Measurements from ENCODE around the gene MRAS.

The MRAS gene

GRCh38 chr3:138365253-138365555 lies 16.8 kb downstream of the MRAS start:
- TF ChIP-seq, protein P1, sequence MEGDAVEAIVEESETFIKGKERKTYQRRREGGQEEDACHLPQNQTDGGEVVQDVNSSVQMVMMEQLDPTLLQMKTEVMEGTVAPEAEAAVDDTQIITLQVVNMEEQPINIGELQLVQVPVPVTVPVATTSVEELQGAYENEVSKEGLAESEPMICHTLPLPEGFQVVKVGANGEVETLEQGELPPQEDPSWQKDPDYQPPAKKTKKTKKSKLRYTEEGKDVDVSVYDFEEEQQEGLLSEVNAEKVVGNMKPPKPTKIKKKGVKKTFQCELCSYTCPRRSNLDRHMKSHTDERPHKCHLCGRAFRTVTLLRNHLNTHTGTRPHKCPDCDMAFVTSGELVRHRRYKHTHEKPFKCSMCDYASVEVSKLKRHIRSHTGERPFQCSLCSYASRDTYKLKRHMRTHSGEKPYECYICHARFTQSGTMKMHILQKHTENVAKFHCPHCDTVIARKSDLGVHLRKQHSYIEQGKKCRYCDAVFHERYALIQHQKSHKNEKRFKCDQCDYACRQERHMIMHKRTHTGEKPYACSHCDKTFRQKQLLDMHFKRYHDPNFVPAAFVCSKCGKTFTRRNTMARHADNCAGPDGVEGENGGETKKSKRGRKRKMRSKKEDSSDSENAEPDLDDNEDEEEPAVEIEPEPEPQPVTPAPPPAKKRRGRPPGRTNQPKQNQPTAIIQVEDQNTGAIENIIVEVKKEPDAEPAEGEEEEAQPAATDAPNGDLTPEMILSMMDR (conservative IDR thresholded peaks at IDR 0.05; ENCODE audit: low read length): no peak
- H3K4me3 ChIP-seq (ENCODE audit: low read length): no peak overlapping the region
- DNase-seq (ENCODE audit: low read depth): no peak

DNA sequence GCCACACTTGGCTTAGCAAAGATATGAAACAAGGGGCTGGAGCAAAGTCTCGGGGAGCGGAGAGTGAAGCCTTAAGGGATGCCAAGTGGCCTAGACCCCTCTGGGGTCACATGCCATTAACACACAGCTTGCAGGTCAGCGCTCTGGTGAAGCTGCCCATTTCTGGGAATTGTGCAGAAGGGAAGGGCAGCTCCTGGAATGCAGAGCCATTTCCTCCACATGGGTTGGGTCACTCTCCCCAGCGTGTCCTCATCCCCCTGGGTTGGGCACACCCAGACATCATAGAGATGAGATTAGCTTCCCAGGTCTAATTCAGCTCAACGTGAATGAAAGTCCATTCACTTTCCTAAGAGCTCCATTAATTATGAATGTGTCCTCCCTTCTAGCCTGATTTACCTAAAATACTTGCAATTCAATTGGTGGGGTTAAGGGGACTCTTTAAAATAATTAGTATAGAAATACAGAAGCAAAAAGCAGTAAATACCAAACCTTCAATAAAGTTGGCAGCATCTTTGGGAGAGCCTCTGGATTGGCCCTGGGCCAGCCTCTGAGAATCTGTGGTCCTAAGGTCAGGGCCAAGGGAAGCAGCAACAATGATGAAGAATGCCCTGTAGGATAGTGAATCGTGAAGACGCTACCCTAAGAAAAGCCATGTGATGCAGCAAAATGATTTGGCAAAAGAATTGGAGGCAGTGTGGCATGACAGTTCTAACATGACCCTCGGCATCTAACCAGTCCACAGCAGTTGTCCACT lies 17.8 kb downstream of the MRAS start:
- no peak for DNase-seq (ENCODE audit: low read depth)
- H3K4me3 ChIP-seq (ENCODE audit: low read length): no peak overlapping the region
- TF ChIP-seq, protein P1 (conservative IDR thresholded peaks at IDR 0.05; ENCODE audit: low read length): no peak

DNA sequence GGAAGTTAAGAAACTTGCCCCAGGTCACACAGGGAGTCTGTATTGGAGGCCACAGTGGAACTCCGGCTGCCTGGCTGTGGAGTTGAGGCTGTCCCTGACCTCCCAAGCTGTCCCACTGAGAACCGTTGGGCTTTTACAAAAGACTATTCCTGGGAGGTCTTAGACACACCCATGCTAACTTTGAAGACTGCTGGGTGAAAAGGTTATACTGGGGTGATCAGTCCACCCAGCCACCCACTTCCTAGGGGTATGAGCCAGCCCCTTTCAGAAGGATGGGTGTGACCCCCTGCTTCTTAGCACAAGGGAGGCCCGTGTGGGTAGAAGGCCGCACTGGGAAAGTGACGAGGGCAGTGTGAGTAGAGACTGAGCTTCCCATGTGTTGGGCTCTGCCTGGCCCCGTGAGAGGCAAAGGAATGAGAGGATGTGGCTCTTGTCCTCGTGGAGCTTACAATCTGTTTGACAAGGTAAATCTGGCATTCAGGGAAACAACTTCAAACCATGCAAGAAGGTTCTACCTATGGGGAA lies 19.0 kb downstream of the MRAS start:
- no peak overlapping the region for H3K4me3 ChIP-seq (ENCODE audit: low read length)
- DNase-seq (ENCODE audit: low read depth): no peak
- TF ChIP-seq, protein P1 (conservative IDR thresholded peaks at IDR 0.05; ENCODE audit: low read length): no peak

- TF ChIP-seq, protein P1 (conservative IDR thresholded peaks at IDR 0.05; ENCODE audit: low read length): no peak
- no peak overlapping the region for H3K4me3 ChIP-seq (ENCODE audit: low read length)
- peak; percentile 60 for DNase-seq (ENCODE audit: low read depth)
Observed at GRCh38 chr3:138367911-138368310, 19.5 kb downstream of the MRAS start.

DNA sequence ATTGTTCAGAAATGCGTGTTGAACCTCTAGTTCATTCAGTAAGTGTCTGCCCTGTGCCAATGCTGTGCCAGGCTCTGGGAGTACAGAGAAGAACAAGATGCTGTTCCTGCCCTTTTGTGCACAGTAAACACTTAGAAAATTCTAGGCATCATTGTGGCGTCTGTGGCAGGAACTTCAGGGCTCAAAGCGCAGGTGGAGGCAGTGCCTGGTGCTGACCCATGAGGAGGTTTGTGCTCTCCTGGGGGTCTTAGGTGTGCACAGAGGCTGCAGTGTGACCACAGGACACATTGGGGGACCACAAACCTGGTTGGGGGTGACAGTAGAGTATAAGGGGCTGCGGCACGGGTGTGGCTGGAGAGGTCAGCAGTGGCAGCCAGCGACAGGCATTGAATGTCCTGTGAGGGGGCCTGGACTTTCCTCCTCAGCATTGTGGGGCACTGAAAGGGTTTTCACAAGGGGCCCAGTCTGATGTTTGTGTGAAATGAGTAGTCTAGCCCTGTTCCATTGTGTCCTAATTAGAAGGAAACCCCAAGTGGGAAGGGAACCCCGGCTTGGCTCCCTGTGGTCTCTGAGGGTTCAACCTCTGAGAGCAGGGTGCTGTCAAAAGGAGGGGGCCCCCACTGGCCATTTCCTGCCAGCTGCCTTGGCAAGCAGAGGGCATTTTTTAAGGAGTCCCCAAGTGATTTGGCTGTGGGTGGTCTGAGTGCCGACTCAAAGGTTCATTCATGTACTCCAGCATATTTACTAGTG lies 20.9 kb downstream of the MRAS start:
- no peak for DNase-seq (ENCODE audit: low read depth)
- TF ChIP-seq, protein P1 (conservative IDR thresholded peaks at IDR 0.05; ENCODE audit: low read length): no peak
- no peak overlapping the region for H3K4me3 ChIP-seq (ENCODE audit: low read length)

DNA sequence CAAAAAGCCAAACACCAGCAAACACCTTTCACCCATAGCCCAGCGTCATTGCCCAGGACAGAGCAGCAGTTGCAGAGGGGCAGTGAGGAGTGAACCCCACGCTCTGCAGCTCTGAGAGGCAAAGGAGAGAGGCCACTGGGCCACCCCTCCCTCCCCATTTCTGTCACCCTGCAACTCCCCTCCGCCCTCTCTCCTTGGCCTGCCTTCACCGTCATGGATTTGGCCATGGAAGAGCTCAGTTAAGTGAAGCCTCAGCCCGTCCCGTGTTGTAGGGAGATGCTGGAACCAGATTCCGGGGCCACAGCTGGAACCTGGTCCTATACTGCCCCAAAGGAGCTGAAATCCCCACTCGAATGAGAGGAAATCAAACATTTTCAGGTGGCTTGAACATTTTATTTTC lies 21.9 kb downstream of the MRAS start:
- TF ChIP-seq, protein P1 (conservative IDR thresholded peaks at IDR 0.05; ENCODE audit: low read length): no peak
- no peak overlapping the region for H3K4me3 ChIP-seq (ENCODE audit: low read length)
- no peak for DNase-seq (ENCODE audit: low read depth)
